SK-MEL-5 (cell line): ENCODE data around the gene ZC3H15. TPM values are rescaled to one million over a fixed set of nuclear protein-coding genes. Genes with fewer than 3 reads are reported as not detected.
"Not testable (repeated sequence)": the region's sequence is repeated elsewhere in the genome, so short reads cannot be mapped to it uniquely, and the experiment has no call there.

Source experiments
- DNase-seq: peaks from one replicate; pipeline ENCODE4 v3.0.0-alpha.2; 2016; ENCODE audit warnings: low read depth, low spot score
- in situ Hi-C: cut with HindIII; loops from 2 replicates; pipeline ENCODE4 v1.10.0; 2016; ENCODE audit warnings: low sequenced_read_pairs, high pct_unique_total_duplicates, low pct_unique_long_range_greater_than_20kb
- polyA plus RNA-seq, 2 experiments: library from polyadenylated mRNA; depleted of rRNA; stranded (reverse); fragments of >200 nt; gene quantifications; 2 replicates each; pipeline ENCODE4 v1.2.3, GENCODE V29; 2015
- total RNA-seq: library from RNA; depleted of rRNA; stranded (reverse); fragments of >200 nt; shearing (Covaris generic); gene quantifications from 2 replicates; pipeline ENCODE4 v1.2.3, GENCODE V29; 2014; rRNA removed

ZC3H15 gene
- total RNA-seq = 78.0 and 82.4 TPM in 2 replicates
- polyA plus RNA-seq (2015; cell fraction: cytosol; rRNA removed) = 51.4 and 71.4 TPM in 2 replicates
- 107 and 155 TPM in 2 replicates for polyA plus RNA-seq (2015; cell fraction: nucleus; rRNA removed)

GRCh38 chr2:186485871-186486650 is at the start of gene ZC3H15:
ZC3H15 (plus strand) TSS chr2:186486260; CDS start chr2:186486383, 123 bp downstream.
- DNase-seq = peak; percentile 97
- in situ Hi-C loops = no loop called here

GRCh38 chr2:186437719-186438118 is 48.3 kb upstream of the ZC3H15 start:
- in situ Hi-C loops = no loop called here
- DNase-seq = no peak

- in situ Hi-C loops, DNase-seq: not testable (repeated sequence)
Measured at GRCh38 chr2:186439673-186440095, 46.4 kb upstream of the ZC3H15 start.

- DNase-seq = no peak
- in situ Hi-C loops = no loop called here
Measured at GRCh38 chr2:186440506-186440905, 45.6 kb upstream of the ZC3H15 start.

- no peak for DNase-seq
- in situ Hi-C loops = no loop called here
Measured at GRCh38 chr2:186442885-186443284, 43.2 kb upstream of the ZC3H15 start.

- DNase-seq = no peak
- in situ Hi-C loops = no loop called here
Measured at GRCh38 chr2:186443851-186444250, 42.2 kb upstream of the ZC3H15 start.

- in situ Hi-C loops = no loop called here
- DNase-seq = no peak
Measured at GRCh38 chr2:186445506-186445905, 40.6 kb upstream of the ZC3H15 start.

GRCh38 chr2:186455613-186456012 is 30.4 kb upstream of the ZC3H15 start:
- in situ Hi-C loops = no loop called here
- no peak for DNase-seq

- DNase-seq = no peak
- in situ Hi-C loops = no loop called here
Measured at GRCh38 chr2:186456941-186457340, 29.1 kb upstream of the ZC3H15 start.

- DNase-seq = no peak
- in situ Hi-C loops = no loop called here
Measured at GRCh38 chr2:186457908-186458307, 28.2 kb upstream of the ZC3H15 start.

GRCh38 chr2:186459009-186459408 is 27.1 kb upstream of the ZC3H15 start:
- in situ Hi-C loops = no loop called here
- DNase-seq = peak; percentile 37

GRCh38 chr2:186460465-186460864 is 25.6 kb upstream of the ZC3H15 start:
- peak; percentile 26 for DNase-seq
- in situ Hi-C loops = no loop called here

- DNase-seq = no peak
- in situ Hi-C loops = no loop called here
Measured at GRCh38 chr2:186466743-186467142, 19.3 kb upstream of the ZC3H15 start.

GRCh38 chr2:186467421-186467820 is 18.6 kb upstream of the ZC3H15 start:
- in situ Hi-C loops = no loop called here
- no peak for DNase-seq

- DNase-seq, in situ Hi-C loops: not testable (repeated sequence)
Measured at GRCh38 chr2:186472722-186473493, 13.2 kb upstream of the ZC3H15 start.

- DNase-seq, in situ Hi-C loops: not testable (repeated sequence)
Measured at GRCh38 chr2:186474239-186474638, 11.8 kb upstream of the ZC3H15 start.

GRCh38 chr2:186477790-186478189 is 8.3 kb upstream of the ZC3H15 start:
- no peak for DNase-seq
- in situ Hi-C loops = no loop called here

- DNase-seq = no peak
- in situ Hi-C loops = no loop called here
Measured at GRCh38 chr2:186480991-186481390, 5.1 kb upstream of the ZC3H15 start.
